GM18951 (cell line): Measurements from ENCODE around the gene DENND4B.

Source experiments
- POLR2A ChIP-seq: IDR thresholded peaks from 4 replicates; pipeline ENCODE4 v1.6.1; 2011; ENCODE audit warnings: mild to moderate bottlenecking; ENCODE audit not compliant: insufficient read length, insufficient read depth; ENCODE audit errors: extremely low read depth
- in situ Hi-C: fragments of 300-500 bp; cut with MboI; formaldehyde crosslinking; loops from one replicate; pipeline ENCODE4 v1.12.0; 2022; ENCODE audit warnings: low sequenced_read_pairs, mixed read lengths, inconsistent platforms; ENCODE audit not compliant: unreplicated experiment

The DENND4B gene

GRCh38 chr1:153946622-153947241, at the start of gene DENND4B:
DENND4B (minus strand) TSS chr1:153946718; CDS start chr1:153944374, 2,344 bp downstream.
- in situ Hi-C loops, result no loop called here
- TF ChIP-seq POLR2A, result peak; percentile 53

GRCh38 chr1:153995640-153996039, 49.1 kb upstream of the DENND4B start:
- TF ChIP-seq POLR2A, result peak; percentile 1
- in situ Hi-C loops, result loop anchor here (25.0 kb wide), 1 partner anchor 483 kb away; no protein-coding TSS in a partner anchor

GRCh38 chr1:153995202-153995601, 48.7 kb upstream of the DENND4B start:
- in situ Hi-C loops, result loop anchor here (25.0 kb wide), 1 partner anchor 483 kb away; no protein-coding TSS in a partner anchor
- peak; percentile 20 for TF ChIP-seq POLR2A

- in situ Hi-C loops, result loop anchor here (25.0 kb wide), 1 partner anchor 480 kb away; no protein-coding TSS in a partner anchor
- no peak for TF ChIP-seq POLR2A
These were observed 45.3 kb upstream of the DENND4B start for GRCh38 chr1:153991806-153992205.

GRCh38 chr1:153991151-153991630, 44.7 kb upstream of the DENND4B start:
- in situ Hi-C loops, result loop anchor here (25.0 kb wide), 1 partner anchor 479 kb away; no protein-coding TSS in a partner anchor
- TF ChIP-seq POLR2A, result no peak

GRCh38 chr1:153990468-153991150, 44.1 kb upstream of the DENND4B start, which contains the start of gene RPS27:
RPS27 (plus strand) TSS chr1:153990762; CDS start chr1:153990797, 35 bp downstream.
- in situ Hi-C loops, result loop anchor here (25.0 kb wide), 1 partner anchor 478 kb away; no protein-coding TSS in a partner anchor
- TF ChIP-seq POLR2A, result peak; percentile 100

- no peak for TF ChIP-seq POLR2A
- in situ Hi-C loops, result loop anchor here (10.0 to 25.0 kb wide), 4 partner anchors 163 to 475 kb away; partner anchors contain the start of genes ILF2 and NPR1
These were observed 41.1 kb upstream of the DENND4B start for GRCh38 chr1:153987621-153988020.

GRCh38 chr1:153985941-153986761, 39.6 kb upstream of the DENND4B start, which contains the start of gene RAB13:
RAB13 (minus strand) TSS chr1:153986339; CDS start chr1:153986236, 103 bp downstream.
- TF ChIP-seq POLR2A, result peak; percentile 29
- in situ Hi-C loops, result loop anchor here (10.0 to 25.0 kb wide), 4 partner anchors 161 to 474 kb away; partner anchors contain the start of genes ILF2 and NPR1

- in situ Hi-C loops, result loop anchor here (10.0 to 25.0 kb wide), 4 partner anchors 161 to 473 kb away; partner anchors contain the start of genes ILF2 and NPR1
- TF ChIP-seq POLR2A, result no peak
These were observed 38.9 kb upstream of the DENND4B start for GRCh38 chr1:153985341-153985912.

- in situ Hi-C loops, result loop anchor here (10.0 to 25.0 kb wide), 4 partner anchors 160 to 472 kb away; partner anchors contain the start of genes ILF2 and NPR1
- no peak for TF ChIP-seq POLR2A
These were observed 37.8 kb upstream of the DENND4B start for GRCh38 chr1:153984123-153984894.

GRCh38 chr1:153981735-153982134, 35.2 kb upstream of the DENND4B start:
- in situ Hi-C loops, result loop anchor here (10.0 to 25.0 kb wide), 4 partner anchors 157 to 469 kb away; partner anchors contain the start of genes ILF2 and NPR1

- in situ Hi-C loops, result loop anchor here (25.0 kb wide), 1 partner anchor 467 kb away; no protein-coding TSS in a partner anchor
These were observed 32.6 kb upstream of the DENND4B start for GRCh38 chr1:153979091-153979490.
